ENCODE measurements around the gene PRICKLE2.

- TF ChIP-seq CTCF (IDR thresholded peaks at IDR 0.05), result no peak
- no peak for TF ChIP-seq POLR2AphosphoS5 (IDR thresholded peaks at IDR 0.05)
Observed at GRCh38 chr3:64134882-64135281, 90.4 kb downstream of the PRICKLE2 start.

Data from gastroesophageal sphincter (tissue), 3 donors.